Neutrophil (primary cell): ENCODE data around the gene IDH1.

ENCODE experiments used
- H3K27ac ChIP-seq: fragments of 200-600 bp; sonication (generic); 2 replicates; pipeline ENCODE4 v1.5.1; 2016; ENCODE audit warnings: mild to moderate bottlenecking, moderate library complexity
- H3K27me3 ChIP-seq: fragments of 200-600 bp; sonication (generic); 2 replicates; pipeline ENCODE4 v1.6.0; 2016; ENCODE audit warnings: mild to moderate bottlenecking
- H3K36me3 ChIP-seq: fragments of 200-600 bp; sonication (generic); 2 replicates; pipeline ENCODE4 v1.5.1; 2017
- H3K4me1 ChIP-seq, 2 experiments: fragments of 200-600 bp in 1 of 2; sonication (generic) in 1 of 2; 1 replicate in 1 of 2; 2 replicates in 1 of 2; pipeline versions ENCODE4 v1.5.1 to v1.6.1; 2013 to 2016; ENCODE audit warnings: low read depth in 1 of 2, low read length in 1 of 2, mild to moderate bottlenecking in 1 of 2, moderate library complexity in 1 of 2; ENCODE audit not compliant: control insufficient read depth in 1 of 2, insufficient read depth in 1 of 2
- H3K4me3 ChIP-seq, 2 experiments: fragments of 200-600 bp in 1 of 2; sonication (generic) in 1 of 2; 1 replicate in 1 of 2; 2 replicates in 1 of 2; pipeline ENCODE4 v1.5.1; 2013 to 2016; ENCODE audit warnings: low read depth in 1 of 2, low read length in 1 of 2, mild to moderate bottlenecking in 1 of 2, moderate library complexity in 1 of 2
- H3K9me3 ChIP-seq: fragments of 200-600 bp; sonication (generic); 2 replicates; pipeline ENCODE4 v1.5.1; 2016
- CTCF ChIP-seq: fragments of 200-600 bp; sonication (generic); IDR thresholded peaks from 2 replicates; pipeline ENCODE4 v1.5.1; 2016; ENCODE audit warnings: antibody characterized with exemption

Gene IDH1

GRCh38 chr2:208256192-208256782, 1.4 kb upstream of the IDH1 start:
- TF ChIP-seq CTCF, result no peak
- H3K4me1 ChIP-seq, result peaks cover 20% of the 10 kb centered on the region in 2 experiments
- H3K36me3 ChIP-seq, result no peaks in the 10 kb centered on the region
- no peaks in the 10 kb centered on the region for H3K9me3 ChIP-seq
- H3K27ac ChIP-seq, result no peak overlapping the region
- H3K4me3 ChIP-seq, result no peak overlapping the region
- H3K27me3 ChIP-seq, result no peaks in the 10 kb centered on the region

- Histone ChIP-seq H3K36me3 (no peaks in the 10 kb centered on the region), H3K9me3 (no peaks in the 10 kb centered on the region), H3K4me3 (peak overlapping the region; percentile 79 to 90), H3K27ac (peak overlapping the region; percentile 66), H3K27me3 (no peaks in the 10 kb centered on the region), H3K4me1 (peaks cover 22 to 24% of the 10 kb centered on the region in 2 experiments)
- no peak for TF ChIP-seq CTCF
Observed at GRCh38 chr2:208255557-208256106, 761 bp upstream of the IDH1 start.

- Histone ChIP-seq H3K36me3 (no peaks in the 10 kb centered on the region), H3K4me3 (peak overlapping the region; percentile 79 to 90), H3K27ac (peak overlapping the region; percentile 66), H3K27me3 (no peaks in the 10 kb centered on the region), H3K9me3 (no peaks in the 10 kb centered on the region), H3K4me1 (peaks cover 30 to 34% of the 10 kb centered on the region in 2 experiments)
- peak; percentile 71 for TF ChIP-seq CTCF
Observed at GRCh38 chr2:208254118-208254870, 577 bp downstream of the IDH1 start.

GRCh38 chr2:208253600-208254117, 1.2 kb downstream of the IDH1 start:
- no peak for TF ChIP-seq CTCF
- peaks cover 30 to 34% of the 10 kb centered on the region in 2 experiments for H3K4me1 ChIP-seq
- H3K4me3 ChIP-seq, result peak overlapping the region; percentile 79 to 90
- no peaks in the 10 kb centered on the region for H3K36me3 ChIP-seq
- H3K27me3 ChIP-seq, result no peaks in the 10 kb centered on the region
- peak overlapping the region; percentile 66 for H3K27ac ChIP-seq
- no peaks in the 10 kb centered on the region for H3K9me3 ChIP-seq

GRCh38 chr2:208252716-208253492, 2.0 kb downstream of the IDH1 start:
- peaks cover 5% of the 10 kb centered on the region for H3K36me3 ChIP-seq
- H3K4me1 ChIP-seq, result peaks cover 30 to 34% of the 10 kb centered on the region in 2 experiments
- H3K27me3 ChIP-seq, result no peaks in the 10 kb centered on the region
- TF ChIP-seq CTCF, result no peak
- H3K27ac ChIP-seq, result no peak overlapping the region
- no peak overlapping the region for H3K4me3 ChIP-seq
- H3K9me3 ChIP-seq, result no peaks in the 10 kb centered on the region
